Ecto neural progenitor cell (in vitro differentiated cells): ENCODE data around the gene SMARCC1.

Experiments
- DNase-seq: peaks from one replicate; pipeline ENCODE4 v3.0.0-alpha.2; 2018; ENCODE audit warnings: low spot score

The SMARCC1 gene

DNA sequence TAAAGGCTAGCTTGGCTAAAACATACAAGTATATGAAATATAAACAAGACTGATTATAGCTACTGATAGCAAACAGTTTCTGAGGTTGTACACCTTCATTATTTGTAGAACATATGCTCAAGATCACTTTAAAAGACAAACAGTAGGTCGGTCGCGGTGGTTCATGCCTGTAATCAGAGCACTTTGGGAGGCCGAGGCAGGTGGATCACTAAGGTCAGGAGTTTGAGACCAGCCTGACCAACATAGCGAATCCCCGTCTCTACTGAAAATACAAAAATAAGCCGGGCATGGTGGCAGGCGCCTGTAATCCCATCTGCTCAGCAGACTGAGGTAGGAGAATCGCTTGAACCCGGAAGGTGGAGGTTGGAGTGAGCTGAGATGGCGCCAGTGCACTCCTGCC lies 80.3 kb downstream of the SMARCC1 start:
- DNase-seq: no peak

DNA sequence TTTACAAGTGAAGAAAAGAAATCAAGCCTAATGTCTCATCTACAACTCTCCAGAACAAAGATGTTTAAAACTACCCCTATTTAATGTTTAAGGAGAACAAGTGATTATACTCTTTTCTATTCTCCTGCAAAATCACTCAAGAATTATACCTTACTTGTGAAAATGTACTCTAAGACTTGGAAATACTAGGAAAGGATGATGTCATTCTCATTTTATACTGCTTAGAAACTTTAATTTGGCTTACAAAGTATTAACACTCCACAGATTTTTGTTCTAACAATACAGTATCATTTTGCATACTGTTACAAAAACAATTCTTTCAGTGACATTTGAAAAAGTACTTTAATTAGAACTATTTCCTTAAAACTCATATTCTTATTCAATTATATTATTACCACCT lies 89.5 kb downstream of the SMARCC1 start:
- DNase-seq: no peak

DNA sequence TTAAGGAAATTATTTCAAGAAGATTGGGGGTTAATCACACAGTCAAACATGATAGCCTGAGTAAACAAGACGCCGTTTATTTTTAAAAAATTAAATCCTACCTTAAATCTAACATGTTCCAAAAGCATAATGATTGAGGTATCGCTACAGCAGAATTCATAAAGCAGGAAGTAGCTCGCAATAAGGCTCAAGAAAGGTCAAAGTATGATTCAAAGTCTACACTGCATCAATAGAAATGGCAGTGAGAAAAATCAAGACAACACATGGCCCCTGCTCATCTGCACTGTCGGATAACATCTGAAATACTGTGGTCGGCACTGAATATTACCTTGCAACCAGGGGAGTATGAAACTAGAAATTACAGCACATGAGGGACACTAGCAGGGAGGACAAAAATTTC lies 93.2 kb downstream of the SMARCC1 start:
- no peak for DNase-seq

DNA sequence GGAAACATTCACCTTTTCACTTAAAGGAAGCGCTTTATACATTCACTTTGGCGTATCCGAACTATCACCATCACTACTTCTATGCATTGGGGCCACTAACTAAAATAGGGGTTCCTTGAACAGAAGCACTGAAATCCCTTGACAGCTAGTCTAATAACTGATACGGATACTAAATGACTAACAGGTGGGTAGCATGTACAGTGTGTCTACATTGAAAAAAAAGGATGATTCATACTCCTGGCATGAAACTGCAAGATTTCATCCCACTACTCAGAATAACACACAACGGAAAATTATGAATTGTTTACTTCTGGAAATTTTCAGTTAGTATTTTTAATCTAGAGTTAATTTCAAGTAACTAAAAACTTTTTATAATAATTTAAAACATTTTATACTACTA lies 96.7 kb downstream of the SMARCC1 start:
- DNase-seq: no peak

DNA sequence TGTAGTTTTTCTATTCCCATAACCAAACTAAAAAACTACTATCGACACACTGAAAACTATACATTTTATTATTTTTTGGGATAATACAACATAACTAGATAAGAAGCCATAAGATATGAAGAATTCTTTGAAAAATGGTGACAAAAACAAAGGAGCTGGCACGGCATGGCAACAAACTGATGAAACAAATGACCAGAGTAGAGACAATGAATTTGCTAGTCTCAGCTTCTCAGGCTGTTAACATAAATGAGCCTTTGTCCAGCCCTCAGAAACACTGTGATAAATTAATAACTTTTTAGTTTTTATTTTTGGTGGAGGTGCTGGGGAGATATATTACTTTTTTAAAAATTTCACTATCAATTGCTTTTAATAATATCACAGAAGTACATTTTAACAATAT lies 100.7 kb downstream of the SMARCC1 start:
- no peak for DNase-seq

DNA sequence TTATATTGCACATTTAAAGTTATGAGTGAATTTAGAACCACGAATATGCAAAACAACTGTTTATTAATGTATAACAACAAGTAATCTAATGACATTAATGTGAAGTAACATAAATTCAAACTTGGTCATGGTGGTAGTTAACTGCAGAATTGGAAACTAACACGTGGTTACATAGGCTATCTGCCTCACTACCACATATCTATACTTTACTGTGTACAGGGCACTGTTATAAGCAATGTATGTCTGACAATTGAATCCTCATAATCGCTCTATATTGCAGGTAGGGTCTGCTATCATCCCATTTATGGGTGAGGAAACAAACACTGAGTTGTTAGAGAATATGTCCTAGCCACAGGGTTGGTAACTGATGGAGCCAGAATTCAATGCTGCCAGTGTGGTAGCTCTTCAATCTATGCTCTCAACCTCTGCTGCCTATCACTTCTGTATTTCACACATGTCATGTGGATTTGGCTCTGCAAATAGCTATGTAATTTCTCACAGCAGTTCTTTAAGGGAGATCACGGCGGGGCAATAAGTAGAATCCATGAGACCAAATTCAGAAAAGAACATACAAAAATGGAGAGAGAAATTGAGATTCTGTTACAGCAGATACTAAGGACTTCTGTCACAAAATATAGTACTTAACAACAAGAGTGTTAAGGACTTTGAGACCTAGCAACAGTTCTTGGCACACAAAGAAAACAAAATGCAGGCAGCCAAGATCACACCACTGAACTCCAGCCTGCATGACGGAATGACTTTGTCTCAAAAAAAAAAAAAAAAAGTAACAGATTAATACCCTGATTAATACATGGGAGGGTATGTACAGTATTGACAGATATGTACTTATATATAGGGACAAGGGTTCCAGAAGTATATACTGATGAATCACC lies 103.0 kb downstream of the SMARCC1 start:
- no peak for DNase-seq

DNA sequence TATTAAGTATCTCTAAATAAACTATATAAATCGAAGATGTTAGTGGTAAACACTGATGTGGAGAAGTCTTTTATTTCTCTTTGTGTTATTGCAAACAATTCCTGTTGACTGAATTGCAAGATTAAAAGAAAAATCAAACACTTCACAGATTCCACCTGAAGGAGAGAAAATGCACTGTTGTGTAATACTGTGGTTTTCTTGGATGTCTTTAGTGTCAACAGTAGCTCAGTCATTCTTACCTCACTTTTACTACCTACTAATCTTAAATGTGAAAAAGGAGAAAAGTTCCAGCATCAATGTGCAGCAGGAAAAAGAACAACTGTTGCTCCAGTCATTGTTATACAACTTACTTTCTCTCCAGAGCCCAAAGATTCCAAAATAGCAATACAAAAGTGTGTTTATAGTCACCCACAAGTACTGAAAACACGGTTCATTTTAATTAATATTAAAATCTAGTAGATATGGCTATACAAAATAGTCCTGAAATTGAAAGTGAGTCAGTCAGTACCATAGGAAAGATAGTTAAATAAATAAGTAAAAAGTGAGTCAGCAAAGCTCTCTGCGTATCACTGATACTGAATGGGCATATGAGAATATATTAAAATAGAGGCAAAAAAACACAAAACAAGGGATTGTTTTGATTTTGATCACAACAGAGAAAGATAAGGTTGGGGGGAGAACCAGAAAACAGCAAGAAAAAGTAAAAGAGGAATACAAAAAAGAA lies 112.5 kb downstream of the SMARCC1 start:
- DNase-seq: no peak

DNA sequence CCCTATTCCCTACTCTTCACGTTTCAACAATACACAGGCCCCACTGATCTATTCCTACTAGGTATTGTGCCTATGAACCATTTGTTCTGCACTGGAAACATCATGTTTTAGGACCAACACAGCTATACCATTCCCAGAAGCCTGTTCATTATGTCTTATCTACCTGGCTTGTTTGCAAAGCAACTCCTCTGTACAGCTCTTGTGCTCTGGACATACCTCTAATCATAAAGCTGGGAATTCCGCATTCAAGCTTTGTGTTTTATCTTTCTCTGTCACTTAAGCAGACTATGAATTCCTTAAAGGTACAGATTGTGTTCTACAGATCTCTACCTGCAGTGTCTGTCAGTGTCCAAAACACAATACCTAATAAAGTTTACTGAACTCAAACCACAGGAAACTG lies 115.6 kb downstream of the SMARCC1 start:
- no peak for DNase-seq

DNA sequence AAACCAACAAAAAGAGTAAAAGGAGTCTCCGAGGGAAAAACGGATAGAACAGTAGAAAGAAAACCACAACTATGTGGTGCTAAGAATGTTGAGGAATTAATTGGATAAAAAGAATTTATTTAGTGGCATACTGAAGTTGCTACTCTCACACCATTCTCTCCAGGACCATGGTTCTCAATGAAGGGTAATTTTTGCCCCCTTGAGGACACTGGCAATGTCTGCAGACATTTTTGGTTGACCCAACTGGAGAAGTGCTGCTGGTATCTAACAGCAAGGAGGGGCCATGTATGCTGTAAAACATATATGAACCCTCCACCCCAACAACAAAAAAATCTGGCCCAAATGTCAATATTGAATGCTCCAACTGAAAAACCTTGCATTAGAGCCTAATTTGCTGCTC lies 117.2 kb downstream of the SMARCC1 start:
- no peak for DNase-seq

DNA sequence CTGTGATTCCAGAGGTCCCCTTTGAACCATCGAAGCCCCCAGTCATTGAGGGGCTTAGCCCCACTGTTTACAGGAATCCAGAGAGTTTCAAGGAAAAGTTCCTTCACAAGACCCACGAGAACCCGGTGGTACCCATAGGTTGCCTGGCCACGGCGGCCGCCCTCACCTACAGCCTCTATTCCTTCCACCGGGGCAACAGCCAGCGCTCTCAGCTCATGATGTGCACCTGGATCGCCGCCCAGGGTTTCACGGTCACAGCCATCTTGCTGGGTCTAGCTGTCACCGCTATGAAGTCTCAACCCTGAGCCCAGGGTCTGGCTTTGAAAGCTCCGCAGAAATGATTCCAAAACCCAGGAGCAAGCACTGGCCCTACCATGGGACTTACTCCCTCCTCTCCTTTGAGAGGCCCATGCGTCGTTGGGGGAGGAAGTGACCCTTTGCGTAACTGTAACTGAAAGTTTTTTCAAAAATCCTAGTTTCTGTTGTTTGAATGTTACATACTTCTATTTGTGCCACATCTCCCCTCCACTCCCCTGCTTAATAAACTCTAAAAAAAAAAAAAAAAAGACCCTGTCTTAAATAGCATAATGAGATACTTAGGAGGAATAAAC lies 118.0 kb downstream of the SMARCC1 start:
- DNase-seq: no peak

DNA sequence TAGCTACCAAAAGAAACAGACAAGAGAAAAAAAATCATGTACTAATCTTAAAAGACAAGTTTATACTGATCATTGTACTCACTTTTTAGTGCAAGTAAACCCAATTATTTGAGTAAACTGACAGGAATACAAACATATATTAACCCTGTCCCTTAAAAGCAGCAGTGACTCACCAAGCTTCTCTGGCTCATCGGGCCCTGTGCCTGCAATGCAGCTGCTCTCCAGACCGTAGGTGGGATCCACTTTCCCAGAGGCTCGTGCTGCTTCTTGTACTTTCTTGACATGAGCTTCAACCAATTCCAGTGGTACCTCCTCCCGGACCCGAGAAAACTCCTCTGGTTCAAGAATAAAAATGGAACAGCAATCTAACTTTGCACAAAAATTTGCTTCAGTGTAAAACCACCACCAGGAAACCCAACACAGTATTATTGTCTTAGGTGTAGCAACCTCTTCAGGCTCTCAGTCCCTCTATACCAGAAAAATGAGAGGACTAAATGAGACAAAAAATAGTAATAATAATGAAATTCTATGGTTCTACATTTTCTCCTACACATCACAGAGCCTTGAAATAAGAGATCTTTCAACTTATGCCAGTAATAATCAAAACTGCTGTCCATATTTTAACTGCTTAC lies 120.5 kb downstream of the SMARCC1 start:
- DNase-seq: no peak

DNA sequence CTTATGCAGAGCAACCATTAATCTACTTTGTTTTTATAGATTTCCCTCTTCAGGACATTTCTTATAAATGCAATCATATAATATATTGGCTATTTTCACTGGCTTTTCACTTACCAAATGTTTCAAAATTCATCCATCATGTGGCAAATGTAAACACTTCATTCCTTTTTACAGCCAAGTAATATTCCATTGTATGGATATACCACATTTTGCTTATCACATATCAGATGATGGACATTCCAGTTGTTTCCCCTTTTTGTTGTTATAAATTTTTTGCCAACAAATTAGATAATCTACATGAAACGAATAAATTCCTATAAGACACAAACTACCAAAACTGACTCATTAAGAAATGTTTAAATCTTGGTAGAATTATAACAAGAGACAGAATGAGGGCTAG lies 123.2 kb downstream of the SMARCC1 start:
- DNase-seq: no peak

DNA sequence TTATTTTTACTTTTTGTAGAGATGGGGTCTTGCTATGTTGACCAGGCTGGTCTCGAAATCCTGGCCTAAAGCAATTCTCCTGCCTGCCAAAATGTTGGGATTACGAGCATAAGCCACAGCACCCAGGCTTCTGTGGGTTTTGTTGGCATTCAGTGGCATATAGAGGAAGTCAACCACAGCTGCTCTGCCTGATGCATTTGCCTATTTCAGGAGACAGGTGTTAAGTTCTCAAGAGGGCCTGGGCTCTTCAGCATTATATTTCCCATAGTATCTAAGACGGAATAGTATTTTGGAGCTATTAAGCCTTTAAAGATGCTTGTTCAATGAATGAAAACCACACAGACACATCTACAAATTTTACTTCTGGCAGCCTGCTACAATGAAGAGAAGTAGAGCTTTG lies 129.6 kb downstream of the SMARCC1 start:
- DNase-seq: no peak

DNA sequence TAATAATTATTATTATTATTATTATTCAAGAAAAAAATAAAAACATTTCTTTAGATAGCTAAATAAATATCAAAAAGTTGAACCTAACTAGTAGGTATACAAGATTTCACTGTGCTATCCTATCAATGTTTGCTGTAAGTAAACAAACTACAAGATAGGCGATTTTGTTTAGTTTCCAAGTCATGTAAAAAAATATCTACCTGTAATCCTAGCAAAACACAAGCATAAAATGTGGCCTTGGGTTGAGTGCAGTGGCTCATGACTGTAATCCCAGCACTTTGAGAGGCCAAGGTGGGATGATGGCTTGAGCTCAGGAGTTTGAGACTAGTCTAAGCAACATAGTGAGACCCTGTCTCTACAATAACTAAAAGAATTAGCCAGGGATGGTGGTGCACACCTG lies 131.4 kb downstream of the SMARCC1 start:
- no peak for DNase-seq

DNA sequence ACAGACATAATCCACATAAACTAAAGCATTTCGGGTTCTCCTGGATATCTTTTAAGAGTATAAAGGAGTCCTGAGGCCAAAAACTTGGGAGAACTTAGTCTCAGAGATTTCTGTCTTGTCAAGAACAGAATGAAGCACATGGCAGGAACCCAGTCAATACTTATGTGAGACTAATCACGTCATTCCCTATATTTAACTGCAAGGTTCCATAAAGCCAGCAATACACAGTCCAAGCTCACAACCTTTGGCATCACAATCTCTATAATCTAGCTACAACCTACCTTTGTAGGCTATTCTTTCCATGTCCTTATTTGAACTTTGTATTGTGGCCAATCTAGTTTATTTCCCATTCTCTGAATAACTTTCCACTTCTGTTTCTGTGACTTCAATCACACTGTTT lies 134.1 kb downstream of the SMARCC1 start:
- DNase-seq: no peak

DNA sequence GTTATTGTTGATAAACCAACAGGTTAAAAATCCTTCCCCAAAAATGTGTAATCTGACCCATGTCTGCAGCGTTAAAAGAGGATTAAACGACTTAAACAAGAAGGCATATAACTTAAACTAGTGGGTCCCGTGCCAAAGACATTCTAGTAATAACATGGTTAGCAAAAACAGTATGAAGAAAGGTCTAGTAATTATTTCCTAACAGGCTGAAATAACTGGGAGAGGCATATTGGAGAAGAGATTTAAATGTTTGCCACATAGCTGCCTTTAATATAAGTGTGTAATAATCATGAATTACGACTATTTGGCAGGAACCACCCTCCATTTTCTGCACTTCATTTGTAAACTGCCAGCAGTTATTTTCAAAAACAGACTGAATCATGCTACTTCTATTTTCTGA lies 135.3 kb downstream of the SMARCC1 start:
- DNase-seq: no peak

DNA sequence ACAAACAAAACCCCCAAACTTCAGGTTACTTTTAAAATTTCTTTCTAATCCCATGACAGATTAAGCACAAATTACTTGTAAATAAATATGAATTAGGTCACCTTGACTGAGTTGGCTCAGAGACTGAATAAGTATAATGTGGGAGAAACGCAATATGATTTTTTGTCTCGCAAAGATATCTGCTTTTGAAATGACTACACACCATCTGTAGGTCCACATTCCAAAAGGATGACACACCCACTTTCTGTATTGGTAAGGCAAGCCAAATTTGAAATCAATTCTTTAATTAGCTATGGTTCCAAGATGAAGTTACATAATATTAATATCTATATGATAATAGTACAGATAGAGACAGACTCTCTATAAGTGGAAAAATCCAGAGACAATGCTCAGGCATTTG lies 136.1 kb downstream of the SMARCC1 start:
- no peak for DNase-seq

DNA sequence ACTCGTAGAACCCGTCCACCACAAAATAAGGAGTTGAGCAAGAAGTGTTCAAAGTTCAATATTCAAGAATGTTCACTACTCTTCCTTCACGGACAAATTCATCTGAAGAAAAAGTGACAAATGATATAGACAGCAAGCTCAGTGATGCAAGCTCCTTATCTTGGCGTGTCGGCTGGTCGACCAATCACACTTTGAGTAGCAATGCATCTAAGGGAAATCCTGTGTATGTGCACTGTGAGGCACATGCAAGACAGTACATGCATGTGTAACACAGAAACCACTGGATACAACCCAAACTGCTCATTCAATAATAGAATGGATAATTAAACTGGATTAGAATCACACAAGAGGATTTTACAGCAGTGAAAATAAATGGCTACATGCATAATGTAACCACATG lies 138.6 kb downstream of the SMARCC1 start:
- DNase-seq: no peak

DNA sequence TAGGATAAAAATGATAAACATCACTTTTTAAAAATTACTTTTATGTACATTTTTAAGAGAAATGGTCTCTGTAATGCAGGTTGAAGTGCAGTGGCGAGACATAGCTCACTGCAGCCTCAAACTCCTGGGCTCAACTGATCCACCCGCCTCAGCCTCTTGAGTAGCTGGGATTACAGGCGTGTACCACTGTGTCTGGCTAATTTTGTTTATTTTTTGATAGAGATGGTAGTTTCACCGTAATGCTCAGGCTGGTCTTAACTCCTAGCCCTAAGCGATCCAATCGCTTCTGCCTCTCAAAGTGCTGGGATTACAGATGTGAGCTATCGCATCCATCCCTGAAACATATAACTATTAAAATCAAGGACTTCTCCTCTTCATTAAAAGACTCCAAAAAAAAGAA lies 140.0 kb downstream of the SMARCC1 start:
- DNase-seq: no peak

DNA sequence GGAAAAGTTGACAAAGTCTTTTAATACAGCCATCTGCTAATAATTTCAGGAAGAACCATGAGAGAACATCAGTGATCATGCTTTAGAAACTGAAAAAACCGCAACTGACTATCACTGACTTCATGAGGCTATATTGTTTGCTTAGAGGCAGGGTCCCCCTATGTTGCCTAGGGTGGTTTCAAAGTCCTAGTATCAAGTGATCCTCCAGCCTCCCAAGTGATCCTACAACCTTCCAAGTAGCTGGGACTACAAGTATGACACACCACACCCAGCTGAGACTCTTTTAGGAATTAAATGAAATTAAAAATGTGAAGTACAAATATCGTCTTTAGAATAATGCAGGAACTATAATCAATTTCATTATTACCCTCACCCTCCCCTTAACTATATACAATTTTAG lies 144.8 kb downstream of the SMARCC1 start:
- no peak for DNase-seq

DNA sequence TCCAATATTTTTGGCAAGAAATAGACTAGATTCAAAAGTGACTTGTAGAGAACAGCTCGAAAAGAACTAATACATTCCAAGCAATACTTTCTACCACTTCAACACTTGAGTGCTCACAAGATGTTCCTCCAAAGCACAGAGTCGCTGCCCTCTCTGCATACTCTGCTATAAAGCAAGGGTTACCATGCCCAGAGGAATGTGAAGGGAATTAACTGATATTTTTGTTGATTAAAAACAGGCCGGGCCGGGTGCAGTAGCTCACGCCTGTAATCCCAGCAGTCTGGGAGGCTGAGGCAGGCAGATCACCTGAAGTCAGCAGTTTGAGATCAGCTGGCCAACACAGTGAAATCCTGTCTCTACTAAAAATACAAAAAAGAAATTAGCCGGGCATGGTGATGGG lies 145.5 kb downstream of the SMARCC1 start:
- no peak for DNase-seq

DNA sequence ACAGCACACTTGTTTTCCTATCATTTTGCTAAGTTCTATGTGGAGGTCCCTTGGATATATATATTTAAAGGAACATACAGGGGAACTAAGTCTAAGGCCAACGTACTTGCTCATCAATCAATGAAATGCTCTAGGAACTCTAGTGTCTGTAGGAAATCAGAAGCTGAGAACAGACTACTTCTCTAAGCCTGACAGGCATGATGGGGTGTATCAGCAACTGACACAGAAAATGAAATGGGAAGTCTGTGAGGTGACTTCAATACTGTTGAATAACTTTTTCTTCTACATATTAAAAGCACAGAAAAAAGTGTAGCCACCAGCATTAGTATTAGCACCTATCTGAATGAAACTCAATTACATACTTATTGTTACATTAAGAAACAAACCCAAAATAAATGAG lies 146.2 kb downstream of the SMARCC1 start:
- DNase-seq: no peak

DNA sequence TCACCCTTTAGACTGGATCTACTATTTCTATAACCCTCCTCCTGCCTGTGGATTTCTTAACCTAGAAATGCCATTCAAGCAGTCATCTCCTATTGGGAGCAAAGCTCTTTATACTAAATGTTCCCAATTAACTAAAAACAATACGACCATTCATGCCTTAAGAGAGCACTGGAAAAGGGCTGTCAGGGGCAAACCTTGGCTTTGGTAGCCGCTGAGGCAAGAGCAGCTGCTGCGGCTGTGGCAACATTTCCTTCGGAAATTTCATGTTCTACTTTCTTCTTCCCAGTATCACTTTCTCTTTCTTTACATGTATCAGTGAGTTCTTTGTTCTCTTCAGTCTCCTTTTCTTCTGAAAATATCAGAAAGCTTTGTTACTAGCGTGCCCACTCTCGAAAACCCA lies 146.7 kb downstream of the SMARCC1 start:
- DNase-seq: no peak
